K562 (cell line): Measurements from ENCODE around the gene POLR3C. TPM values are rescaled to one million over a fixed set of nuclear protein-coding genes. Genes with fewer than 3 reads are reported as not detected.

Experiments used
- ATAC-seq: fragments of 200-7000 bp; cut with Tn5 transposase; 3 replicates; pipeline ENCODE4 v1.9.1; 2020; ENCODE audit warnings: moderate library complexity
- BruUV-seq: library from RNA; stranded (reverse); fragments of 400-500 nt; replicated peaks from 2 replicates; lab custom pipeline; 2021; lab: Mats Ljungman, UMichigan
- CTCF ChIA-PET: fragments of 300-600 bp; formaldehyde crosslinking; extraction: SDS; loops from one replicate; lab custom pipeline; 2021; ENCODE audit warnings: low intra/inter-chr PET ratio; lab: Yijun Ruan, JAX
- POLR2A ChIA-PET: fragments of 300-600, 350-650 bp; sonication (Branson Sonifier 250); formaldehyde crosslinking; extraction: SDS; loops from one replicate; lab custom pipeline; 2021; ENCODE audit warnings: antibody characterized with exemption, inconsistent platforms; lab: Yijun Ruan, JAX
- DNase-seq, 4 experiments: peaks; one replicate each; pipeline versions ENCODE4 v3.0.0 to v3.0.0-alpha.2; 2011 to 2018; ENCODE audit warnings: low spot score in 3 of 4, mixed read lengths in 3 of 4; ENCODE audit errors: extremely low read depth in 1 of 4
- FAIRE-seq: peaks from 2 replicates; lab custom pipeline; 2011; peaks lifted over from hg19 to GRCh38; lab: Jason Lieb, UNC
- H2AFZ ChIP-seq: 2 replicates; pipeline ENCODE4 v1.6.0; 2011; ENCODE audit warnings: low read depth, low read length, control low read depth, inconsistent platforms
- H3K27ac ChIP-seq: fragments of 200-600 bp; 3 replicates; pipeline ENCODE4 v1.8.0; 2011; ENCODE audit warnings: low read depth, mild to moderate bottlenecking, control low read depth, inconsistent platforms, low read length, moderate library complexity, mixed read lengths; ENCODE audit errors: extremely low read depth
- H3K27me3 ChIP-seq, 2 experiments: fragments of 300-600 bp in 1 of 2; 2 replicates in 1 of 2; 3 replicates in 1 of 2; pipeline versions ENCODE4 v1.6.0 to v1.8.0; 2011; ENCODE audit warnings: inconsistent platforms in 2 of 2, low read length in 2 of 2, mild to moderate bottlenecking in 1 of 2, mixed read lengths in 1 of 2, moderate library complexity in 1 of 2; ENCODE audit not compliant: control insufficient read depth in 2 of 2, insufficient read depth in 2 of 2
- H3K36me3 ChIP-seq: fragments of 300-600 bp; 3 replicates; pipeline ENCODE4 v1.8.0; 2011; ENCODE audit warnings: mild to moderate bottlenecking, low read length, inconsistent platforms; ENCODE audit not compliant: control insufficient read depth, insufficient read depth
- H3K4me1 ChIP-seq, 2 experiments: fragments of 200-600 bp in 1 of 2; replicated peaks in 1 of 2; 2 replicates in 1 of 2; 3 replicates in 1 of 2; pipeline versions ENCODE4 v1.5.1 to v1.8.0; 2011; ENCODE audit warnings: inconsistent platforms in 2 of 2, low read length in 2 of 2, mild to moderate bottlenecking in 1 of 2, mixed read lengths in 1 of 2, moderate library complexity in 1 of 2; ENCODE audit not compliant: control insufficient read depth in 2 of 2, insufficient read depth in 2 of 2
- H3K4me2 ChIP-seq: 2 replicates; pipeline ENCODE4 v1.6.1; 2011; ENCODE audit warnings: low read length, control low read depth, inconsistent platforms, mixed read lengths; ENCODE audit not compliant: insufficient read depth
- H3K4me3 ChIP-seq: fragments of 200-600 bp; sonication (generic), shearing (Covaris generic); 2 replicates; pipeline ENCODE4 v1.5.1; 2016; ENCODE audit warnings: control low read depth, inconsistent platforms
- H3K79me2 ChIP-seq: fragments of 200-600 bp; 3 replicates; pipeline ENCODE4 v1.8.0; 2011; ENCODE audit warnings: low read length, inconsistent platforms; ENCODE audit not compliant: control insufficient read depth, insufficient read depth
- H3K9ac ChIP-seq, 2 experiments: 2 replicates each; pipeline versions ENCODE4 v1.6.0 to v1.6.1; 2011; ENCODE audit warnings: low read depth in 2 of 2, low read length in 2 of 2, control low read depth in 1 of 2, inconsistent platforms in 1 of 2, mild to moderate bottlenecking in 1 of 2, mixed read lengths in 1 of 2; ENCODE audit not compliant: insufficient read depth in 1 of 2
- H3K9me1 ChIP-seq: one replicate; pipeline ENCODE4 v1.6.0; 2011; ENCODE audit warnings: inconsistent platforms, mild to moderate bottlenecking, low read length, moderate library complexity; ENCODE audit not compliant: control insufficient read depth, insufficient read depth
- H3K9me3 ChIP-seq: replicated peaks from 2 replicates; pipeline ENCODE4 v1.5.1; 2011; ENCODE audit warnings: low read depth, low read length, inconsistent platforms; ENCODE audit not compliant: control insufficient read depth, insufficient read depth
- H4K20me1 ChIP-seq: replicated peaks from 2 replicates; pipeline ENCODE4 v1.6.1; 2011; ENCODE audit warnings: low read length, inconsistent platforms, mixed read lengths; ENCODE audit not compliant: control insufficient read depth, insufficient read depth
- CBX3 ChIP-seq, 2 experiments: IDR thresholded peaks; 1 replicate in 1 of 2; 2 replicates in 1 of 2; pipeline ENCODE4 v1.6.1; 2012; ENCODE audit warnings: inconsistent platforms in 2 of 2, low read length in 2 of 2, borderline replicate concordance in 1 of 2, control low read depth in 1 of 2
- DEAF1 ChIP-seq: fragments of 450-650 bp; formaldehyde crosslinking; IDR thresholded peaks from 2 replicates; pipeline ENCODE4 v1.4.0; 2020; ENCODE audit warnings: mild to moderate bottlenecking, moderate library complexity
- HCFC1 ChIP-seq: IDR thresholded peaks from 2 replicates; pipeline ENCODE4 v1.6.1; 2012; ENCODE audit warnings: low read depth, low read length, improper control_type of control experiment
- HOXB6 ChIP-seq: fragments of 250-450 bp; sonication (Bioruptor Pico); IDR thresholded peaks from 2 replicates; pipeline ENCODE4 v1.5.1; 2022; ENCODE audit warnings: mild to moderate bottlenecking, borderline replicate concordance
- MNT ChIP-seq, 2 experiments: fragments of 450-650 bp; conservative IDR thresholded peaks; 2 replicates each; pipeline ENCODE4 v1.6.1; 2017; ENCODE audit warnings: mild to moderate bottlenecking in 2 of 2, moderate library complexity in 2 of 2
- MYBL2 ChIP-seq, 2 experiments: fragments of 450-650 bp in 1 of 2; sonication (generic) in 1 of 2; formaldehyde crosslinking in 1 of 2; IDR thresholded peaks; 2 replicates each; pipeline versions ENCODE4 v1.6.1 to v1.8.1; 2017 to 2022; ENCODE audit warnings: borderline replicate concordance in 1 of 2, inconsistent platforms in 1 of 2, low read depth in 1 of 2, mild to moderate bottlenecking in 1 of 2, missing genetic modification reagents in 1 of 2, moderate library complexity in 1 of 2
- PML ChIP-seq: IDR thresholded peaks from 2 replicates; pipeline ENCODE4 v1.6.1; 2012; ENCODE audit warnings: low read length, inconsistent platforms
- TGIF2 ChIP-seq: sonication (generic); formaldehyde crosslinking; IDR thresholded peaks from 2 replicates; pipeline ENCODE4 v1.8.1; 2022; ENCODE audit warnings: mild to moderate bottlenecking, missing genetic modification reagents, moderate library complexity
- TRIM28 ChIP-seq: fragments of 450-650 bp; IDR thresholded peaks from 2 replicates; pipeline ENCODE4 v1.6.1; 2017
- ZKSCAN1 ChIP-seq: fragments of 150-350 bp; IDR thresholded peaks from 2 replicates; pipeline ENCODE4 v1.6.1; 2016; ENCODE audit warnings: low read depth, low read length
- ZNF280A ChIP-seq: fragments of 450-650 bp; IDR thresholded peaks from 2 replicates; pipeline ENCODE4 v1.6.1; 2018; ENCODE audit warnings: mild to moderate bottlenecking, low read depth; ENCODE audit not compliant: partially characterized antibody
- WGBS: fragments of 100-300 bp; shearing (Covaris generic); methylation state at CpG from one replicate; pipeline ENCODE4 v1.1.6; 2016; ENCODE audit warnings: low coverage, mixed read lengths; ENCODE audit not compliant: insufficient coverage; ENCODE audit errors: missing lambda C conversion rate; 5-methylcytosine and 5-hydroxymethylcytosine counted together
- in situ Hi-C: fragments of 300-500 bp; cut with MboI; formaldehyde crosslinking; loops from 4 replicates; pipeline ENCODE4 v1.15.0; 2018; ENCODE audit warnings: inconsistent platforms, mixed read lengths
- intact Hi-C: fragments of 100-400 bp; cut with micrococcal nuclease; formaldehyde crosslinking; loops from 2 replicates; pipeline ENCODE4 v1.14.2; 2022
- polyA plus RNA-seq, 8 experiments: library from polyadenylated mRNA; depleted of rRNA in 4 of 8; stranded (reverse) in 5 of 8; unstranded in 3 of 8; fragments of >200 nt; fragmentation: Nextera tagmentation in 2 of 8; fragmentation: Illumina TruSeq in 1 of 8; extraction: Ambion mirVana in 2 of 8; extraction: Trizol in 1 of 8; gene quantifications; 2 replicates each; pipeline versions ENCODE4 v1.2.1 to v1.2.3, GENCODE V29; 2011 to 2014; ENCODE audit warnings: inconsistent platforms in 1 of 8, missing spikeins in 1 of 8
- total RNA-seq, 7 experiments: library from RNA; depleted of rRNA in 6 of 7; stranded (reverse); fragments of >200 nt in 6 of 7; fragmentation: Illumina TruSeq in 2 of 7; extraction: Trizol in 2 of 7; gene quantifications; 2 replicates each; pipeline versions ENCODE4 v1.2.1 to v1.2.3, GENCODE V29; 2011 to 2021; ENCODE audit warnings: low replicate concordance in 1 of 7

Gene POLR3C
- total and polyA plus RNA-seq, 9 of the 15 experiments (the other 6 are each of a cell fraction or from before 2014, with no cell fraction given): 19.7 to 64.1 (median 45.2) TPM

- Histone ChIP-seq H3K9ac (no peak overlapping the region), H3K9me1 (no peaks in the 10 kb centered on the region), H3K4me2 (no peak overlapping the region), H3K4me3 (no peak overlapping the region), H3K36me3 (peaks cover 9% of the 10 kb centered on the region; the same call in 2 of the 3 replicates), H3K27me3 (no peaks in the 10 kb centered on the region), H3K4me1 (no peaks in the 10 kb centered on the region; a peak in 1 of 5 replicates), H3K79me2 (peaks cover 9% of the 10 kb centered on the region), H2AFZ (no peak overlapping the region), H3K9me3 (peaks cover 15% of the 10 kb centered on the region), H4K20me1 (no peaks in the 10 kb centered on the region), H3K27ac (no peak overlapping the region)
- POLR2A ChIA-PET: no interaction called here
- FAIRE-seq (no peak), DNase-seq (no peak), ATAC-seq (no peak)
- intact Hi-C loops: no loop called here
- WGBS: 25% methylated on average over 1 of the region's 1 CpG
- in situ Hi-C loops: no loop called here
- BruUV-seq: no TSS peak
- CTCF ChIA-PET: no interaction called here
- peak; percentile 87 for TF ChIP-seq TRIM28
- no peak for TF ChIP-seq HOXB6
- TF ChIP-seq DEAF1 (CRISPR knock-in tag): no peak
- TF ChIP-seq CBX3 (IDR thresholded peaks at IDR 0.05; ENCODE audit: borderline replicate concordance in 1 of 2, low read length in 2 of 2): 0 out of 3 replicates have a peak, but pooled peaks of 1 of the 2 experiments have one; percentile 18
- no peak for TF ChIP-seq PML
- no peak for TF ChIP-seq MYBL2 (IDR thresholded peaks at IDR 0.05; ENCODE audit: low read depth)
- TF ChIP-seq MYBL2 (CRISPR knock-in tag; IDR thresholded peaks at IDR 0.05; ENCODE audit: borderline replicate concordance): no peak
- no peak for TF ChIP-seq TGIF2
- no peak for TF ChIP-seq HCFC1
- TF ChIP-seq ZKSCAN1: no peak
- TF ChIP-seq MNT (conservative IDR thresholded peaks at IDR 0.05): no peak
- TF ChIP-seq ZNF280A: peak; percentile 49
Measured at GRCh38 chr1:145796753-145797152, 27.2 kb upstream of the POLR3C start.
